GM19328 (cell line): Measurements from ENCODE around the gene ZDHHC24.
"Not testable (repeated sequence)": the region's sequence is repeated elsewhere in the genome, so short reads cannot be mapped to it uniquely, and the experiment has no call there.

Experiments
- ATAC-seq: cut with Tn5 transposase; IDR thresholded peaks from one replicate; pipeline ENCODE4 v1.9.1; 2021; ENCODE audit warnings: mild to moderate bottlenecking, moderate library complexity; ENCODE audit not compliant: unreplicated experiment

Gene ZDHHC24

DNA sequence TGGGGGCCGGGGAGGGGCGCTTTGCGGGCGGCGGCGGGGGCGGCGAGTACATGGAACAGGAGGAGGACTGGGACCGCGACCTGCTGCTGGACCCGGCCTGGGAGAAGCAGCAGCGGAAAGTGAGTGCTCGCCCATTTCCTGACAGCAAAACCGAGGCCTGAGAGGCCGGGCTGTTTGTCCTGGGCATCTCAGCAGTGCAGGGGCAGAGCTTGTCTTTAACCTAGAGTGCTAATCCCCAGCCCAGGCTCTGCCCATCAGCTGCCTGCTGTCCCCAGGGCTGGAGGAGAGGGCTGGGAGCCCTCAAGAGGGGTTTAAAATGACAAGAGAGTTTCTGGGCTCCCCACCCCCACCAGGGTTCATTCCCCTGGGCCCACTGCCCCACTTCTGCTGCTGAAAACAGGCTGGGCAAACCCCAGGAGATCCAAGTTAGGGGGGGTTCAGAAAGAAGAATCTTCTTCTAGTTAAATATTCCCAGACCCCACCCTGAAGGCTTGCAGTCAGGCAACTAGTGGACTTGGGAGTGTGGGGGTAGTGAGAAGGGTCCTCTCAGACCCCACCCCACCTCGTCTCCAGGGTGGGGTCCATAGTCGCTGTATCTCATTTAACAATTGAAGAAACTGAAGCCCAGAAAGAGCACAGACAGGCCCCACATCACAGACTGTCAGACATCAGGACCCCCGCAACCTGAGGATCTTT, 1.3 kb upstream of the ZDHHC24 start:
- no peak for ATAC-seq

DNA sequence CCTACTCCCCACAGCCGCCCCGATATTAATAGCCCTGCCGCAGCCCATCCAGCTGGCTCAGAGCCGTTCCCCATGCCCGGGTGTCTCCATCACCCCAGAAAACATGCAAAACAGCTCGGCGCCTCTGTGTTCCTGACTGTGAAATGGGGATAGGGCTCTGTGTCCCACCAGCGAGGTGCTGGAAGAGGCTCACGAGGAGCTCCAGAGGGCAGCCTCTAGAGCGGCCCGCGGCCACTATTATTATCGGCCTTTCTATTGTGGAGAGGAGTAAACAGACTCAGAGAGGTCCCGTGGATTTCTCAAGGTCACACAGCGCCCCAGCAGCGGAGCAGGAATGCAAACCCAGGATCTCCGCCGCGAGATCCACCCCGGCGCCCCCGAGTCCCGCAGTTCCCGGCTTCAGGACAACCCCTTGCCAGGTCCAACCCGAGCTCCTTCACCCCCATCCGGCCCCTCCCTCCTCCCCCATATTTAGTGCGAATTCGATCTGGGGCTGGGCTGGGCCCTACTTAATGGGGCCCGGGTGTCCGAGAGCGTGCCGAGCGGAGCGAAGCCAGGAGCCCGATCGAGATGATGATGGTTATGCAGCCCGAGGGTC, 619 bp upstream of the ZDHHC24 start, which contains the start of gene ACTN3:
Gene ACTN3 (plus strand): TSS at position 536 of the 598 bp plus-strand sequence. CDS start 35 bp downstream, at position 571.
- no peak for ATAC-seq

DNA sequence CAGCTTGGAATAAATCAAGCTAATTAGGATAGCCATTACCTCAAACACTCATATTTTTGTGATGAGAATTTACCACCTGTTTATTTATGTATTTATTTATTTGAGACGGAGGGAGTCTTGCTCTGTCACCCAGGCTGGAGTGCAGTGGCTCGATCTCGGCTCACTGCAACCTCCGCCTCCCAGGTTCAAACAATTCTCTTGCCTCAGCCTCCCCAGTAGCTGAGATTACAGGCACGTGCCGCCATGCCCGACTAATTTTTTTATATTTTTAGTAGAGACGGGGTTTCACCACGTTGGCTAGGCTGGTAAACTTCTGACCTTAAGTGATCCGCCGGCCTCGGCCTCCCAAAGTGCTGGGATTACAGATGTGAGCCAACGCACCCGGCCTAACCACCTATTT, 896 bp downstream of the ZDHHC24 start:
- not testable (repeated sequence) for ATAC-seq

DNA sequence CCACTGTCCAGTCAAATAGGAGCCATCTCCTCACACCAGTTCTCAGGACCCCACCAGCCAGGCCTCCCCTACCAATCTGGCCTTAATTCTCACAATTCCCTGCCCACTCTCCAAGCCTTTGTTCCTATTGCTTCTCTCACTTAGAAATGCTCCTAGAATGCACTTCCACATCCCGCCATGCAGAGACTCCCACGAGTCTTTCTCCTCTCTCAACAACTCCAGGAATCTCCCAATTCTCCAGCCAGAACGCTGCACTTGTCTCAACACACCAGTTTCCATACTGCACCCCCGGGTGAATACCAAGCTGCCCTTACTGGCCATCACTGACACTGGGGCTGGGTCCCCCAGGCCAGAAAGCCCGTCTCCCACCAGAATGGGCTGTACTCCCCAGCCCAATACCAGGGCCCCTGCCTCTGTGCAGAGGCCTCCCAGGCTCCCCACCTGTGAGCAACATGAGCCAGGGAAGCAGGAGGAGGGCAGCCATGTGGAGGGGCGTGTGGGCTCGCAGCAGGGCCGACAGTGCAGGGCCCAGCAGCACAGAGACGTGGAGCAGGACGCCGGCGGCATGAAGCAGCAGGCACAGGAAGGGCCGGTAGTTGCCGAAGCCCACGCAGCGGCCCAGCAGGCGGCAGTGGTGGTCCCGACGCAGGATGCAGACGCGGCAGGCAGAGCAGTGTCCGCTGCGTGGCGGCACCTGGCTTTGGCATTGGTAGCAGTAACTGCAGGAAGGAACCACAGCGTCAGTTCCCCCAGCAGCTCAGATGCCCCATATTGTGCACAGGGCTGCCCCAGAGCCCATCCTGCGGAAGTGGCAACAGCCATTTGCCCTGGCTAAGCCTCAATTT, 2.4 kb downstream of the ZDHHC24 start:
- no peak for ATAC-seq

DNA sequence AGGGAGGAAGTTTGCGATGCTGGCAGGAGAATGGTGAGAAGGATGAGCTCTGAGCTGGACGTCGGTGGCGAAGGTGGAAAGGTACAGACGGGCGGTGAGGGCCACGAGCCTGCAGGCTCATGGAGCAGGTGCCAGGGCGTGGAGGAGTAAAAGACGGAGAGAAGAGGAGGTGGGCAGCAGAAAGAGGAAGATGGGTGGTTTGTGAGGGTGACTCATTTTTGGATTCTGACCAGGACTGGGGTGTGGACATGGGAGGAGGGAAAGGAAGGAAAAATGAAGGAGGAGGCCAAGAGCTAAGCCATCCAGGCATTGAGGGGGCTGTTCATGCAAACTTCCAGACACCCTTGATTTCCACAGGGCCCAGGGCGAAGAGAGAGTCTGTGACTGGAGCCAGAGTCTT, 3.5 kb downstream of the ZDHHC24 start:
- no peak for ATAC-seq

DNA sequence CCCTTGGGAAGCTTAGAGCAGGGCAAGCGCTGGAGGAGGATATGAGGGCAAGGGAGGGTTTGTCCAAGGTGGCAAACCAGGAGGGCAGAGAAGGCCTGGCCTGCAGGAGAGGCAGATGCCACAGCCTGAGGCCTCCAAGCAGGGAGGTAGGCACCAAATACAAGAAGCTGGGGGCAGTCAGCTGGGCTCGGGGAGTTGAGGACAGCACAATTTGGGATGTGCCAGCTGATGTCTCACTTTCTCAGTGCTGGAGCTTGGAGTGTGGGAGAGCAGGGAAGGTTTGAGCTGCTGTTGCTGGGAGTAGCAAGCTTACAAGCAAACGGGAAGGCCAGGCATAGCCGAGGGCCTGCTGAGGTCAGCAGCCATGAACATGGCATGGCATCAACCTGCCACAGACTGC, 4.0 kb downstream of the ZDHHC24 start:
- ATAC-seq, result no peak

DNA sequence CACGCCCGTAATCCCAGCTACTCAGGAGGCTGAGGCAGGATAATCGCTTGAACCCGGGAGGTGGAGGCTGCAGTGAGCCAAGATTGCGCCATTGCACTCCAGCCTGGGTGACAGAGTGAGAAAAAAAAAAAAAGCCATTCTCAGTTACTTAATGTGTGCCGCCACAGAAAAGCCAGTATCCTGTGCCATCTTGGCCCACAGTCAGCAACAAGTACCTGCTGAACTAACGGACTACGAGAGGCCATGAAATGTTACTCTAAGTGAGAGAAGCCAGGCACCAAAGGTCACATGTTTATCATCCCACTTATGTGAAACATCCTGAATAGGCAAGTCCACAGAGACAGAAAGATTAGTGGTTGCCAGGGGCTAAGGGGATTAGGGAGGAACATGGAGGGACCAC, 5.2 kb downstream of the ZDHHC24 start:
- not testable (repeated sequence) for ATAC-seq

DNA sequence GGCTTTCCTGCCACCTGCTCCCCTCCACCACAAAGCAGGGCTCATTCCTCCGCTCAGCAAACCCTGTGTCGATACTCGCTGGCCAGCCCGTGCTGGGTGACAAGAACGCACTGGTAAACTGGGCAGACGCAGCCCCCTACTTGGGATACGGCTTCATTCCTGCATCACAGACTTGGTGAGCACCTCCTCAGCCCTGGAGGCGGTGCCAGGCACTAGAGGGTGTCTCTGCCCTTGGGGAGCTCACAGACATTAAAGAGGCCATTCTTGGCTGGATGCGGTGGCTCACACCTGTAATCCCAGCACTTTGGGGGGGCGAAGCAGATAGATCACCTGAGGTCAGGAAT, 6.0 kb downstream of the ZDHHC24 start:
- ATAC-seq, result no peak

DNA sequence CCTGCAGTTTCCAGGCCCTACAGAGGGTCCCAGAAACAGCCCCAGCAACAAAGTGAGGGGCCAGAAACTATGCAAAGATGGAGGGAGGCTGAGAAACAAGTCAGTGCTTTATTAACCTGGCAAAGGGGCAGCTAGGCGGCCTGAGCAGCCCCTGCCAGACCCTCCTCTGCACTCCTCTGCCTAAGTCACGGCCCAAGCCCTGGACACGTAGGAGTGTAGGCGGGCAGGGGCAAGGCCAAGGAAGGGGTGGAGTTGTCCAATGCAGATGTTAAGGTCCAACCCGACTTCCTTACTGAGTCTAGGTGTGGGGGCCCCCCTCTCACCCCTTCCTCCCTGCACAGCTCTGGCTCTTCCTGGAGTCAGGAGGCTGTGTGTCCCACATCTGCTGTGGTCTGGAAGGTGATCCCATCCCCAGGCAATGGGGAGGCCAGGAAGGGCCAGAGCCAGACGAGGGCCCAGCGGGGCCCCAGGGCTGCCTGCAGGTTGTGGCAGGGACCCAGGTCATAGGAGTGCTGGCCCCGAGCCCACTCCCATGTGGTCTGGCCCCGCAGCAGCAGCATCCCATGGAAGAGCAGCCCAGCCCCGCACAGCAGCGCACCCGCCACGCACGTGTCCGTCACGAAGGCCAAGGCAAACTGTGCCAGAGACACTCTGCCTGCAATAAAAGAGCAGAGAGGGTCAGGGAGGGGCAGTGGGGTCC, 6.5 kb downstream of the ZDHHC24 start:
- ATAC-seq, result no peak

DNA sequence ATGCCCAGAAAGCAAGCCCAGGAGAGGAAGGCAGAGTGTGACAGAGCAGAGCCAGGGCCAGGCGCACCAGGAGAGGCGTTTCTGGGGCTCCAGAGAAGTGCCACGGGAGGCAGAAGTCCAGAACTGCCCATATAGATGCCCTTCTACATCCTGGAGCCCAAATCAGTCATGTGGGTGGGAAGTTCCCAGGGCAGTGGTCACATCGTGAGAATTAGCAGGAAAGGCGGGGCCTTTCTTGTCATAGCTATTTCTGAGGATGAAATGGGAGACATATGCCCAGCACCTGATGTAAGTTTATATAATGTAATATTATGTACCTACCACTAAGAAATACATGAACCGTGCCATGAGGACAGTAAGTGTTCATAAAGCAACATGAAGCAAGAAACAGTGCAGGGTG, 13.1 kb downstream of the ZDHHC24 start:
- no peak for ATAC-seq

DNA sequence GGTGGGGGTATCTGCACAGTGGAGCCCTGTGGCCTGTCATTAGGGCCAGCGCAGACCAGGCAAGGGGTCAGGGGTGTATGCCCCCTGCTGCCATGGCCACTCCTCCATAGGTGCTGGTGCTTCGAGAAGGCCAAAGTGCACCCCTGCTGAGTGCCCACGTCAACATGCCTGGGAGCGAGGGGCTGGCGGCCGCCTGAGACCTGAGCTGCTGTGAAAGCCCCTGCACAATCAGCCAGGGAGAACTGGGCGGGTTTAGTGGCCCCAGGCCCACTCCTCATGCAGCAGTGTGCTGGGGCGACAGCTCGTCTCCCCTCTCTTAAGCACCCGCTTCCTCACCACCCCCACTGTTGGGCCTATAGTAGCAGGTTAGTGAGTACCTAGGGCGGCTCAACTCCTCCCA, 14.0 kb downstream of the ZDHHC24 start:
- ATAC-seq, result no peak

DNA sequence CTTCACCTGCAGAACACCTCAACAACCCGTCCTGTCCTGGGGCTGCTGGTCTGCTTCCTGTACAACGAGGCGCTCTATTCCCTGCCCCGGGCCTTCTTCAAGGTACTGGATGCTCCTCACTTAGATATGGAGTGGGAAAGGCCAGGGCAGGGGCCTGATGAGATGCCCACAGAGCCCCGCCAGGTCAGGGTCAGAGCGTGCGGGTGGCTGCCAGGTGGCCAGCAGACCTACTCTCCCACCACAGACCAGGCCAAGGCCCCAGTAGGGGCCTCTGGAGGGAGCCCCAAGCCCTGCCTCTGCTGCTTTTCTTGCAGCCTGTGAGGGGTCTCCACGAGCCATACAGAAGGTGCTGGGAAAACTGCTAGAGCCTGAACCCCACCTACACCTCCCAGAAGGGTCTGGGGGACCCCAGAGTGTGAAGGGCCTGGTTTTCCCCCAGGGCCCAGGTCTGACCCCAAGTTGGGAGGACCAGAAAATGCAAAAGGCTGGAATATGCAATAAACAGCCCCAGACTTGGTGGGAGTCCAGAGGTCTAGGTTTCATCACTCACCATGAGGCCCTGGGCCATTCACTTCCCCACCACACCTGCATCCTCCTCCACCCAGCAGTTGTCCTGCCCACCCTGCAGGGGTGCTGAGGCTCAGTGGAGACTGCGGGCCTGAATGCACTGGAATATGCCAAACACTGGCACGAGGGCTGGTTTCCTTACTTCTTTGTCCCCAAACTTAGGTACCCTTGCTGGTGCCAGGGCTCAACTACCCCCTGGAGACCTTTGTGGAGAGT, 14.7 kb downstream of the ZDHHC24 start:
- ATAC-seq, result no peak

DNA sequence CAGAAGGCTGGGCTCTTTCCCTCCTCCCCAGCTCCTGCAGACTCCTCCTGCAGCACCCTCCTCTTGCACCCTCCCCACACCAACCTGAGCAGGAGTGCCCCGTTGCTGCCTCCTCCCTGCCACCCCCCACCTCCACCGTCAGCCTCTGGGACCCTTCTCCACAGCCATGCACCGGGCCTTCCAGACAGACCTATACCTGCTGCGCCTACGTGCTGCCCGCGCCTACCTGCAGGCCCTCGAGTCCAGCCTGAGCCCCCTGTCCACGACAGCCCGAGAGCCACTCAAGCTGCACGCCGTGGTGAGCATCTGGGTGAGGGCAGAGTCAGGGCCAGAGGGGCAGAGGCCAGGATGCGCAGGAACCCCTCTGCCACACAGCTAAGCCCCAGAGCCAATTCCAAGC, 16.2 kb downstream of the ZDHHC24 start:
- ATAC-seq, result no peak

DNA sequence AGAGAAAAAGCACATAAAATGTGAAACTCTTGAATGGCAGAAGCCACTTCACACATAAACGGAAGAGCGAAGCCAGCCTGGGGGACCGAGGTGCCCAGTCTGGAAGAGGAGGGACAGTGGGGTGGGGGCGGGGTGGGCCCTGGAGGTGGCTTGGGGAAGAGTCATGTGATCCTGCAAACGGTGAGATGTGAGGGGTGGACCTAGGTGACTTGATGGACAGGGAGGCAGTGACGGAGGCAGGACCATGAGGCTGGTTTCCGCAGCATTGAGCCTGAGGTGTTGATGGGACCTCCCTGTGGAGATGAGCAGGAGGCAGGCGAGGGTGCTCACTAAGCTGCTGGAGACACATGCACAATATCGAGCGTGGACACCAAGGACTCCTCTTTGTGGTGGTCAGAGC, 16.8 kb downstream of the ZDHHC24 start:
- ATAC-seq, result no peak

DNA sequence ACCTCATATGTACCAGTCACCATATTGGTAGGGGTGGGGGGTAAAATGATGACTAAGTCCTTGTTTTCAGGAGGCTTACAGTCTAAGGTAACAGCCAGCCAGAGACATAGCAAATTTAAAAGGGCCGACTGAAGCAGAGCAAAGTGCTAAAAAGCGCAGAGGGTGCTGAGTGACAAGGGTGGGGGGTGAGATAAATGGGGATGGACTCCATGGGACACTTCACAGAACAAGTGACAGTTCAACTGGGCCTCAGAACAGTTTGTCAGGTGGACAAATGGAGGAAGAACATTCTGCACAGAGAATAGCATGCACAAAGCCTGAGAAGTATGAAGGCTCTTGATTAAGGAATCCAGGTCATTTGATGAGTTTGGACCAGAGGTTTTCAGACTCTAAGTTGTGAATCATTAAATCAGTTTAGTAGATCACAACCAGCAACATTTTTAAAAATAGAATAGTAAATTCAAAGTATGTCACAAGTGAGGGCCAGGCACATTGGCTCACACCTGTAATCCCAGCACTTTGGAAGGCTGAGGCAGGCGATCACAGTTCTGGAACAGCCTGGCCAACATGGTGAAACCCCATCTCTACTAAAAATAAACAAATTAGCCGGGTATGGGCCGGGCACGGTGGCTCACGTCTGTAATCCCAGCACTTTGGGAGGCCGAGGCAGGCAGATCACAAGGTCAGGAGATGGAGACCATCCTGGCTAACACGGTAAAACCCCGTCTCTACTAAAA, 21.4 kb downstream of the ZDHHC24 start:
- no peak for ATAC-seq

DNA sequence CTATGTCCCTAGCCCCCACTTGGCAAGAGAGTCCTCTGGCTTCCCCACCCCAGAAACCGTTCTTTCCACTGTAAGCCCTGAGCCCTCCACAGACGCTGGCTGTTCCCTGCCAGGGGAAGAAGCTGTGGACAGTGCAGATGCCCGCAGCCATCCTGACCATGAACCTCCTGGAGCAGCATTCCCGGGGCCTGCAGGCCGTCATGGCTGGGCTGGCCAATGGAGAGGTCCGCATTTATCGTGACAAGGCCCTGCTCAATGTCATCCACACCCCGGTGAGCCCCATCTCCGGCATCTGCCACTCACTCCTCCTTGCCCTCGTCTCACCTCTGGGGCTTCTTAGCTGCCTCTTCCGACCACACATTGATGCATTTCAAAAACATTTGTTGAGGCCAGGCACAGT, 22.2 kb downstream of the ZDHHC24 start:
- ATAC-seq, result no peak

DNA sequence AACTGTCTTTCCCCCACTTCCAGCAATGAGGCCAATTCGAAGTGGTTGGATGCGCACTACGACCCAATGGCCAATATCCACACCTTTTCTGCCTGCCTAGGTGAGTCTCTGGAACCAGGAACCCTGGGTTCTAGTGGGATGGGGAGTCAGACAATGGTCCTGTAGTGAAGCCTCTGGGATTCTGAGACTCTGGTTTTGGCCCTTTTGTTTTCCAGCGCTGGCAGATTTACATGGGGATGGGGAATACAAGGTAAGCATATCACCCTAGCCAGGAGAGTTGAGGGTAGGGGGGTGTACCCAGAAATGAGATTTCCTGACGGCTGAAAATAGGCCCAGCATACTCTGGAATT, 34.9 kb downstream of the ZDHHC24 start:
- ATAC-seq, result no peak

DNA sequence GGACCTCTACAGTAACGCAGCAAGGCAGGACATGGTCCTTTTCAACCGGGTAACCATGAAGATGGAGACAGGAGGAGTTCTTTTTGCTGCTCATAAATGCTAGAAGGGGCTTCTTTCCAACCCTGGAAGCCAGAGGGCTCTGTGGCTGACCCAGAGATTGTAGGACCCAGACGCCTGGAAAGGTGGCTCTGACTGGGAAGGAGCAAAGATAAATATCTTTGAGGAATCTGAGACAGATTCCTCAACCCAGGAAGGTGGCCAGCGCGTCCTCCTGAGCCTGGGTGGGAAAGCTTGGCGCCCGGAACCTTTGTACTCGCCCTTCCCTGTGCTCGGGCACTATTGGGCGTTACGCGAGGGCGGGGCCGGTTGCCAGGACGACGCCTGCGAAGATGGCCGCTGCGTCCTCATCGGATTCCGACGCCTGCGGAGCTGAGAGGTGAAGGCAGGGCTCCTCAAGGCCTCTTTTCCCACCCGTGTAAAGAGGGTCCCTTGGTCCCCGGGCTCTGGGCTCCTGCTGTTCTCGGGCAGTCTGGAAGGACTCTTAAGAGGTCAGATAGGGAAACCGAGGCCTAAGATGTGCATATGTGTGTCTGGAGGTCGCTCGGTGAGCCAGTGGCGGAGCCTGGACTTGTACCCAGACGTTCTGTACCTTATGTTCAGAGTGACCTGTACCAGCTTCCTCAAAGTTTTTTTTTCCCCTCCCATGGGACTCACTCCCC, 35.4 kb downstream of the ZDHHC24 start, which contains the start of gene BBS1:
Gene BBS1 (plus strand): TSS at position 365 of the 719 bp plus-strand sequence. CDS start 25 bp downstream, at position 390.
- ATAC-seq, result peak; percentile 73

DNA sequence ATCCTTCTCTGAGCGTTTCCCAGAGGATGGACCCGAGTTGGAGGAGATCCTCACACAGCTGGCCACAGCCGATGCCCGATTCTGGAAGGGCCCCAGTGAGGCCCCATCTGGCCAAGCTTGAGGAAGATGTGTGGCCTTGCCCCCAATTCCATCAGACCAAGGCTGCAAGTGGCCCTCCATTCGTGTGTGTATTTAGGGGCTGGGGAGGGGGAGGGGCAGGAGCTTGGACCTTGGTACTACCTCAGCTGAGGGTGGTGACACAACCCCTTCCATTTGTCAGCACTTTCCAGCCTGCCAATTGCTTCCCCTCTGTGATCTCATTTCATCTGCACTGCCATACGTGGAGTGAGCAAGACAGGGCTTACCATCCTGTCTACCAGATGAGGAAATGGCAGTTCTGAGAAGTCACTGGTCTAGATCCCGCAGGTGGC, 36.7 kb downstream of the ZDHHC24 start:
- no peak for ATAC-seq
